ENCODE data around the gene P2RY11. TPM values are rescaled to one million over a fixed set of nuclear protein-coding genes. Genes with fewer than 3 reads are reported as not detected.

P2RY11 gene
- total and polyA plus RNA-seq, 2 experiments from 2014 or later: 4.0 to 4.3 TPM

- TF ChIP-seq ZNF462 (CRISPR knock-in tag; IDR thresholded peaks at IDR 0.05) (no peak), CREB1 (CRISPR knock-in tag; IDR thresholded peaks at IDR 0.05; ENCODE audit: low read depth) (no peak), REST (IDR thresholded peaks at IDR 0.05; ENCODE audit: unreplicated experiment) (no peak), STAT1 (IDR thresholded peaks at IDR 0.05; ENCODE audit: unreplicated experiment) (no peak), EZH2phosphoT487 (IDR thresholded peaks at IDR 0.05; ENCODE audit: unreplicated experiment) (no peak)
- Mint-ChIP-seq H3K27me3 (ENCODE audit: insufficient read depth, low read depth, poor library complexity) (peaks cover 24% of the 10 kb centered on the region), H3K36me3 (ENCODE audit: low read depth) (peaks cover 15% of the 10 kb centered on the region), H3K9me3 (no peaks in the 10 kb centered on the region; the same call in 2 of the 3 replicates), H3K4me3 (no peak overlapping the region), H3K27ac (no peak overlapping the region), H3K4me1 (no peaks in the 10 kb centered on the region; the same call in 2 of the 3 replicates)
- H3F3A ChIP-seq (replicated peaks; ENCODE audit: low read depth): peaks cover 5% of the 10 kb centered on the region
- no peak for ATAC-seq
- H3K27ac ChIP-seq (ENCODE audit: low read depth): no peak overlapping the region
- H2AFZ ChIP-seq: no peak overlapping the region
- no peak overlapping the region for H3K4me3 ChIP-seq
- peaks cover 18% of the 10 kb centered on the region for H3K27me3 ChIP-seq (ENCODE audit: insufficient read depth)
- H4K20me1 ChIP-seq (replicated peaks; ENCODE audit: insufficient read depth): peaks cover 8% of the 10 kb centered on the region; the same call in 1 of the 2 replicates
- H3K36me3 ChIP-seq (ENCODE audit: insufficient read depth): no peaks in the 10 kb centered on the region
- H3K9me2 ChIP-seq (ENCODE audit: insufficient read depth): no peaks in the 10 kb centered on the region
- H3K79me2 ChIP-seq (replicated peaks; ENCODE audit: insufficient read depth): no peaks in the 10 kb centered on the region
- H3K4me1 ChIP-seq (ENCODE audit: insufficient read depth): no peaks in the 10 kb centered on the region; the same call in 1 of the 2 replicates
- no peak overlapping the region for H3K4me2 ChIP-seq
- DNase-seq (ENCODE audit: low spot score): no peak
These were observed 20.2 kb upstream of the P2RY11 start for GRCh38 chr19:10091370-10091687.
